Retinal pigment epithelial cell (primary cell): ENCODE data around the gene SMIM3.

Source experiments
- DNase-seq: peaks from one replicate; pipeline ENCODE4 v3.0.0-alpha.2; 2010; ENCODE audit warnings: low read depth
- H3K4me3 ChIP-seq: 2 replicates; pipeline ENCODE4 v1.5.1; 2011; ENCODE audit warnings: mild to moderate bottlenecking, low read length, control low read depth, moderate library complexity
- TF ChIP-seq, protein P1 (sequence below): conservative IDR thresholded peaks from 2 replicates; pipeline ENCODE4 v1.5.1; 2011; ENCODE audit warnings: low read depth, low read length, control low read depth, inconsistent platforms

SMIM3 gene

DNA sequence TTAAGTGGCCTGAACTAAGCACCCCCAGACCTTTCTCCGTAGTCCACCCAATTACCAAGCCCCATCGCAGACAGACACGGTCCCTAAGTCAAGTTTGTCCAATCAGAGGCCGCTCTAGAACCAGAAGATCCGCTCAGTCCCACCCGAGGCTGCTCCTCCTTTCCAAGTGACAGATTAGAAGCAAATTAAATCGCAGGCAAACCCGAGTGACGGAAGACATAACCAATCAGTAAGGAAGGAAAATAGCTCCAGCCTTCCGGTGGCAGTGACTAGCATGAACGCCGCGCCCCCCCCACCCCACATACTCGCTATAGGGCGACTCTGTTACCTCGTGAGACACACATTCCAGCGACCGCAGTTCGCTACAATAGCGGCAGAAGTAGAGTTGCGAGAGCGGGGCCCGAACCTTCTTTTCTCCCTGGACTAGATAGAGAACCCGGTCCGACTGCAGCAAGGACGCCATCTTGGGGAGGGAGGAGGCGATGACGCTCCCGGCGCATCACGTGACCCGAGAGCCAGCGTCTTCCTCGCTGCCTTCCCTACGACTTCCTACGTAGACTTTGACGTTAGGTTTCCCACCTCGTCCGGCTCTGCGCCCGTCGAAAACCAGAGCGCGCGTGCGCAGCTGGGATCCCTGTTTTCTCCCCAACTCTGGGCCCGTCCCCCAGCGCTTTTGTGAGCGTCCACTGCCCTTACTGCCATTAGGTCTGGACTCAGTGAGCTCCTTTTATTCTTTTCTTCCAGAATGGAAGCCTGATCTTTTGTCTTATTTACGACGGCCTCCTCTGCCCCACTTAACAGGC lies 19.8 kb upstream of the SMIM3 start, which contains the start of gene DCTN4:
DCTN4 (minus strand) TSS at position 487 of the 803 bp plus-strand sequence; CDS start at position 463, 24 bp downstream.
- TF ChIP-seq, protein P1, sequence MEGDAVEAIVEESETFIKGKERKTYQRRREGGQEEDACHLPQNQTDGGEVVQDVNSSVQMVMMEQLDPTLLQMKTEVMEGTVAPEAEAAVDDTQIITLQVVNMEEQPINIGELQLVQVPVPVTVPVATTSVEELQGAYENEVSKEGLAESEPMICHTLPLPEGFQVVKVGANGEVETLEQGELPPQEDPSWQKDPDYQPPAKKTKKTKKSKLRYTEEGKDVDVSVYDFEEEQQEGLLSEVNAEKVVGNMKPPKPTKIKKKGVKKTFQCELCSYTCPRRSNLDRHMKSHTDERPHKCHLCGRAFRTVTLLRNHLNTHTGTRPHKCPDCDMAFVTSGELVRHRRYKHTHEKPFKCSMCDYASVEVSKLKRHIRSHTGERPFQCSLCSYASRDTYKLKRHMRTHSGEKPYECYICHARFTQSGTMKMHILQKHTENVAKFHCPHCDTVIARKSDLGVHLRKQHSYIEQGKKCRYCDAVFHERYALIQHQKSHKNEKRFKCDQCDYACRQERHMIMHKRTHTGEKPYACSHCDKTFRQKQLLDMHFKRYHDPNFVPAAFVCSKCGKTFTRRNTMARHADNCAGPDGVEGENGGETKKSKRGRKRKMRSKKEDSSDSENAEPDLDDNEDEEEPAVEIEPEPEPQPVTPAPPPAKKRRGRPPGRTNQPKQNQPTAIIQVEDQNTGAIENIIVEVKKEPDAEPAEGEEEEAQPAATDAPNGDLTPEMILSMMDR: no peak
- DNase-seq: peak; percentile 99
- peak within 1 kb of the TSS; percentile 67 for H3K4me3 ChIP-seq

- H3K4me3 ChIP-seq: peak overlapping the region; percentile 67
- TF ChIP-seq, protein P1: no peak
- no peak for DNase-seq
Observed at GRCh38 chr5:150759334-150759583, 19.3 kb upstream of the SMIM3 start.

GRCh38 chr5:150762211-150762610 lies 16.3 kb upstream of the SMIM3 start:
- TF ChIP-seq, protein P1: no peak
- no peak overlapping the region for H3K4me3 ChIP-seq
- DNase-seq: no peak

DNA sequence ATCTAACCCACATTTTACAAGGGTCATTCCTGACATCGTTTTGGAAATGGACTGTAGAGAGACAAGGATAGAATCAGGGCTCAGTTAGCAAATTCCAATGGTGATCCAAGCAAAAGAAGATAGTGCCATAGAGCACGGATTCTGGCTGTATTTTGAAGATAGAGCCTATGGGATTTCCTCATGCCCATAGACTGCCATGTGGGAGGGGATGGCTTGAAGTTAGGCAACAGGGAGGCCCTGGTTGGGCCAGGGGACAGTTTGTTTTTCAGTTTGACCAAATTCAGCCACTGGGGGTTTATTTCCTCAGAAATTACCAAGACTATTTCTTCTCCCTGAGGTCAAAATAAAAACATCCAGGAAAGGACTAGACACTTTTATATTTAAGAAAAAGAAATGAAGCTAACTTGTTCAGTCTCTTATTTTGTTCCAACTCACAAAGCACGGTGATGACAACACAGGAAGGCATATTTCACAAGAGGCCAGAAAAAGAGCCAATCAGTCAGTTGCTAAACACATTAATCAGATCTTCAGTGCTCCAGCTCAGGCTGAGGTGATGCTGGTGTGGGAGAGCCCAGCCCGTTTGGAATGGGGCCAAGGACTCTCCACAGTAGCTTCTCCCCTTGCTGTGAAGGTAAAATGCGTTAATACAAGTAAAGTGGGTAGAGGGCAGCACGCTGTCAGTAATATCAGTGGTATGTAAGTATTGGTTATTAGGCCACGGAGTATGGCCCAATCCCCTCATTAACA lies 15.4 kb upstream of the SMIM3 start:
- no peak overlapping the region for H3K4me3 ChIP-seq
- DNase-seq: peak; percentile 38
- TF ChIP-seq, protein P1: no peak

- H3K4me3 ChIP-seq: no peak overlapping the region
- no peak for DNase-seq
- TF ChIP-seq, protein P1: no peak
Observed at GRCh38 chr5:150764530-150764929, 14.0 kb upstream of the SMIM3 start.

DNA sequence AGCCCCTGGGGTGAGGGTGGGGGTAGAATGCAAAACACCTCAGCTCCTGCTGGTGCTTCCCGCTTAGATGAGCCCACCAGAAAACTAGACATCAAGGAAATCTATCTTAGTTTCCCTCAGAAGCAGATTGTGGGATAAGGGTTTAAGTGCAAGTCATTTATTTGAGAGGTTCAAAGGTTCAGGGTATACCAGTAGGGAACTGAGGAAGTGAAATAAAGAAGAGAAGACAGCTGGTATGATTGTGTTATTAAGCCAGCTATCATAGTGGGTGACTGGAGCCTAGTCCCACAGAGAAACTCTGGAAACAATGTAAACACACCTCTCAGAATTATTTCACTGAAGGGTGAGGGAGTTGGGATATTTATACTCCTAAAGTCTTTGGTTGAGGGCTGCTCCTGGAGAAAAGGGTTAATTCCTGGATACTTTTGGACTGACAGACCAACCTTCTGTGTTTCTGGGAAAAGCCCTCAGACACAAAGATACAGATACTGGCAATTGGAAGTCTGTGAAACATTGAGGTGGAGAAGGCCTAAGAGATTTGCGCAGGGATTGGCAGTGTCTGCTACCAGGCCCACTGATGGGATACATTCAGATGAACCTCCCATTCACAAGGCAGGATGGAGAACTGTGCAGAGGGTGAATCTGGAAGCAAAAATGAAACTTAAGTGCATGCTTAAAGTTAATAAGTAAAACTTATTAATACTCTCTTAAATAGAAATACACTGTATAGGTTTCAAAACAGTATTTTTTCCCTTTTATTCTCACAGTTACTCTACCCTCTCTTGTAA lies 13.4 kb upstream of the SMIM3 start:
- H3K4me3 ChIP-seq: no peak overlapping the region
- no peak for DNase-seq
- TF ChIP-seq, protein P1: no peak
